Measurements from ENCODE around the gene BRD7.

BRD7 gene

DNA sequence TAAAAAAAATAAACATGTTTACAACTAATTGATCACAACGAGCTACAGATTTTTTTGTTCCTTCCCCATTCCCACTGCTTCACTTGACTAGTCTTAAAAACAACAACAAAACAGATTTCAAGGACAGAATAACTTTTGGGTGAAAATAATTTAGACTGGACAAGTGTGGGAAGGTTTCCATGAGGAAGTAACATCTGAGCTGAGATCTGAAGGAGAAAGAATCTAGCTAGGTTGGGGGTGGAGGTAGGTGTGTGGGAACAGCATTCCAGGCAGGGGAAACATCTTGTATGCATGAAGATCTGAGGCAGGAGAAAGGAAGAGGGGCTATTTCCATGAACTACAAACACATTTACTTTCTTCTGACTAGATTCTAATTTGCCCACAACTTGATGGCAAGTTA lies 9.2 kb downstream of the BRD7 start:
- DNase-seq (ENCODE audit: low spot score): no peak
- H2AFZ ChIP-seq (ENCODE audit: low read length): no peak overlapping the region
- peaks cover 20 to 97% of the 10 kb centered on the region in 2 donors for H3K36me3 ChIP-seq (replicated peaks in 1 of 2; ENCODE audit: control insufficient read depth in 2 of 2, insufficient read depth in 2 of 2, low read length in 2 of 2)
- H3K4me1 ChIP-seq (ENCODE audit: control insufficient read depth in 2 of 2, insufficient read depth in 1 of 2, low read depth in 1 of 2, low read length in 2 of 2): no peaks in the 10 kb centered on the region
- H3K18ac ChIP-seq (ENCODE audit: low read length): no peak overlapping the region
- H3K27ac ChIP-seq (replicated peaks; ENCODE audit: low read length): no peak overlapping the region
- no peaks in the 10 kb centered on the region for H3K9me3 ChIP-seq (replicated peaks in 1 of 2; ENCODE audit: control insufficient read depth in 2 of 2, insufficient read depth in 1 of 2, low read depth in 1 of 2, low read length in 2 of 2)
- no CpG with 5 or more reads among the region's 1 CpG for WGBS, 2 donors (ENCODE audit: extremely low coverage in 2 of 2, insufficient read length in 2 of 2, insufficient replicate concordance in 1 of 2)
- no peak overlapping the region for H3K4ac ChIP-seq (ENCODE audit: low read length)
- H4K91ac ChIP-seq (ENCODE audit: low read depth, low read length, poor library complexity): no peak overlapping the region
- H3K4me2 ChIP-seq (ENCODE audit: insufficient read depth, low read length, poor library complexity, severe bottlenecking): no peak overlapping the region
- H2AK5ac ChIP-seq (ENCODE audit: low read depth, low read length): no peak overlapping the region
- H3K4me3 ChIP-seq (ENCODE audit: low read length in 2 of 2): no peak overlapping the region
- H2BK15ac ChIP-seq (ENCODE audit: low read length): no peak overlapping the region
- no peak overlapping the region for H3K23ac ChIP-seq (ENCODE audit: low read depth, low read length, poor library complexity)
- no peaks in the 10 kb centered on the region for H3K79me1 ChIP-seq (ENCODE audit: low read depth, low read length)
- no peak overlapping the region for H2BK120ac ChIP-seq (ENCODE audit: low read depth, low read length)
- H2BK12ac ChIP-seq (ENCODE audit: low read length): no peak overlapping the region
- H4K8ac ChIP-seq (ENCODE audit: low read depth, low read length): no peak overlapping the region
- no peak overlapping the region for H3K9ac ChIP-seq (ENCODE audit: low read depth, low read length, poor library complexity)
- H2BK5ac ChIP-seq (ENCODE audit: low read length): no peak overlapping the region
- no peaks in the 10 kb centered on the region for H3K27me3 ChIP-seq (ENCODE audit: control insufficient read depth in 3 of 3, insufficient read depth in 3 of 3, low read depth in 1 of 3, low read length in 3 of 3)
- no peak overlapping the region for H3K14ac ChIP-seq (ENCODE audit: low read length)

GRCh38 chr16:50354629-50355456 lies 13.9 kb downstream of the BRD7 start:
- H2BK120ac ChIP-seq (ENCODE audit: low read depth, low read length): no peak overlapping the region
- no peak overlapping the region for H3K4me2 ChIP-seq (ENCODE audit: insufficient read depth, low read length, poor library complexity, severe bottlenecking)
- H3K79me1 ChIP-seq (ENCODE audit: low read depth, low read length): no peaks in the 10 kb centered on the region
- no peak overlapping the region for H2AK5ac ChIP-seq (ENCODE audit: low read depth, low read length)
- no CpG with 5 or more reads among the region's 11 CpGs for WGBS, 2 donors (ENCODE audit: extremely low coverage in 2 of 2, insufficient read length in 2 of 2, insufficient replicate concordance in 1 of 2)
- H3K9ac ChIP-seq (ENCODE audit: low read depth, low read length, poor library complexity): no peak overlapping the region
- no peak overlapping the region for H3K4ac ChIP-seq (ENCODE audit: low read length)
- H3K9me3 ChIP-seq (replicated peaks in 1 of 2; ENCODE audit: control insufficient read depth in 2 of 2, insufficient read depth in 1 of 2, low read depth in 1 of 2, low read length in 2 of 2): peaks cover 0 to 1% of the 10 kb centered on the region in 2 donors
- no peak overlapping the region for H4K91ac ChIP-seq (ENCODE audit: low read depth, low read length, poor library complexity)
- H3K23ac ChIP-seq (ENCODE audit: low read depth, low read length, poor library complexity): no peak overlapping the region
- no peak overlapping the region for H3K27ac ChIP-seq (replicated peaks; ENCODE audit: low read length)
- no peak overlapping the region for H3K14ac ChIP-seq (ENCODE audit: low read length)
- no peak overlapping the region for H2AFZ ChIP-seq (ENCODE audit: low read length)
- no peaks in the 10 kb centered on the region for H3K27me3 ChIP-seq (ENCODE audit: control insufficient read depth in 3 of 3, insufficient read depth in 3 of 3, low read depth in 1 of 3, low read length in 3 of 3)
- no peak overlapping the region for H2BK15ac ChIP-seq (ENCODE audit: low read length)
- H2BK12ac ChIP-seq (ENCODE audit: low read length): no peak overlapping the region
- H4K8ac ChIP-seq (ENCODE audit: low read depth, low read length): no peak overlapping the region
- H3K36me3 ChIP-seq (replicated peaks in 1 of 2; ENCODE audit: control insufficient read depth in 2 of 2, insufficient read depth in 2 of 2, low read length in 2 of 2): peaks cover 9 to 94% of the 10 kb centered on the region in 2 donors
- no peaks in the 10 kb centered on the region for H3K4me1 ChIP-seq (ENCODE audit: control insufficient read depth in 2 of 2, insufficient read depth in 1 of 2, low read depth in 1 of 2, low read length in 2 of 2)
- no peak overlapping the region for H3K4me3 ChIP-seq (ENCODE audit: low read length in 2 of 2)
- no peak overlapping the region for H3K18ac ChIP-seq (ENCODE audit: low read length)
- no peak for DNase-seq (ENCODE audit: low spot score)
- H2BK5ac ChIP-seq (ENCODE audit: low read length): no peak overlapping the region

- H3K23ac ChIP-seq (ENCODE audit: low read depth, low read length, poor library complexity): no peak overlapping the region
- H2AK5ac ChIP-seq (ENCODE audit: low read depth, low read length): no peak overlapping the region
- H3K4ac ChIP-seq (ENCODE audit: low read length): no peak overlapping the region
- no peak overlapping the region for H4K91ac ChIP-seq (ENCODE audit: low read depth, low read length, poor library complexity)
- no peak overlapping the region for H3K4me3 ChIP-seq (ENCODE audit: low read length in 2 of 2)
- no CpG with 5 or more reads among the region's 1 CpG for WGBS, 2 donors (ENCODE audit: extremely low coverage in 2 of 2, insufficient read length in 2 of 2, insufficient replicate concordance in 1 of 2)
- H3K36me3 ChIP-seq (replicated peaks in 1 of 2; ENCODE audit: control insufficient read depth in 2 of 2, insufficient read depth in 2 of 2, low read length in 2 of 2): peaks cover 9 to 94% of the 10 kb centered on the region in 2 donors
- no peak overlapping the region for H2BK15ac ChIP-seq (ENCODE audit: low read length)
- H3K4me2 ChIP-seq (ENCODE audit: insufficient read depth, low read length, poor library complexity, severe bottlenecking): no peak overlapping the region
- no peak overlapping the region for H2BK5ac ChIP-seq (ENCODE audit: low read length)
- H3K9ac ChIP-seq (ENCODE audit: low read depth, low read length, poor library complexity): no peak overlapping the region
- H3K4me1 ChIP-seq (ENCODE audit: control insufficient read depth in 2 of 2, insufficient read depth in 1 of 2, low read depth in 1 of 2, low read length in 2 of 2): no peaks in the 10 kb centered on the region
- no peak overlapping the region for H4K8ac ChIP-seq (ENCODE audit: low read depth, low read length)
- no peak for DNase-seq (ENCODE audit: low spot score)
- peaks cover 1 to 8% of the 10 kb centered on the region in 2 donors for H3K9me3 ChIP-seq (replicated peaks in 1 of 2; ENCODE audit: control insufficient read depth in 2 of 2, insufficient read depth in 1 of 2, low read depth in 1 of 2, low read length in 2 of 2)
- H3K79me1 ChIP-seq (ENCODE audit: low read depth, low read length): no peaks in the 10 kb centered on the region
- H2BK120ac ChIP-seq (ENCODE audit: low read depth, low read length): no peak overlapping the region
- no peak overlapping the region for H2BK12ac ChIP-seq (ENCODE audit: low read length)
- no peak overlapping the region for H3K18ac ChIP-seq (ENCODE audit: low read length)
- no peak overlapping the region for H3K27ac ChIP-seq (replicated peaks; ENCODE audit: low read length)
- H2AFZ ChIP-seq (ENCODE audit: low read length): no peak overlapping the region
- H3K14ac ChIP-seq (ENCODE audit: low read length): no peak overlapping the region
- H3K27me3 ChIP-seq (ENCODE audit: control insufficient read depth in 3 of 3, insufficient read depth in 3 of 3, low read depth in 1 of 3, low read length in 3 of 3): no peaks in the 10 kb centered on the region
Measured at GRCh38 chr16:50354082-50354481, 14.7 kb downstream of the BRD7 start.

- no peaks in the 10 kb centered on the region for H3K4me1 ChIP-seq (ENCODE audit: control insufficient read depth in 2 of 2, insufficient read depth in 1 of 2, low read depth in 1 of 2, low read length in 2 of 2)
- H2BK12ac ChIP-seq (ENCODE audit: low read length): no peak overlapping the region
- H2AFZ ChIP-seq (ENCODE audit: low read length): no peak overlapping the region
- no peak overlapping the region for H2AK5ac ChIP-seq (ENCODE audit: low read depth, low read length)
- no peaks in the 10 kb centered on the region for H3K27me3 ChIP-seq (ENCODE audit: control insufficient read depth in 3 of 3, insufficient read depth in 3 of 3, low read depth in 1 of 3, low read length in 3 of 3)
- no peak overlapping the region for H2BK120ac ChIP-seq (ENCODE audit: low read depth, low read length)
- no peak overlapping the region for H3K18ac ChIP-seq (ENCODE audit: low read length)
- H3K9ac ChIP-seq (ENCODE audit: low read depth, low read length, poor library complexity): no peak overlapping the region
- H3K14ac ChIP-seq (ENCODE audit: low read length): no peak overlapping the region
- H3K4ac ChIP-seq (ENCODE audit: low read length): no peak overlapping the region
- no peak for DNase-seq (ENCODE audit: low spot score)
- H4K91ac ChIP-seq (ENCODE audit: low read depth, low read length, poor library complexity): no peak overlapping the region
- no peak overlapping the region for H3K23ac ChIP-seq (ENCODE audit: low read depth, low read length, poor library complexity)
- H2BK15ac ChIP-seq (ENCODE audit: low read length): no peak overlapping the region
- no peak overlapping the region for H4K8ac ChIP-seq (ENCODE audit: low read depth, low read length)
- H3K4me2 ChIP-seq (ENCODE audit: insufficient read depth, low read length, poor library complexity, severe bottlenecking): no peak overlapping the region
- no peaks in the 10 kb centered on the region for H3K79me1 ChIP-seq (ENCODE audit: low read depth, low read length)
- H3K9me3 ChIP-seq (replicated peaks in 1 of 2; ENCODE audit: control insufficient read depth in 2 of 2, insufficient read depth in 1 of 2, low read depth in 1 of 2, low read length in 2 of 2): peaks cover 1 to 10% of the 10 kb centered on the region in 2 donors
- H2BK5ac ChIP-seq (ENCODE audit: low read length): no peak overlapping the region
- peaks cover 9 to 78% of the 10 kb centered on the region in 2 donors for H3K36me3 ChIP-seq (replicated peaks in 1 of 2; ENCODE audit: control insufficient read depth in 2 of 2, insufficient read depth in 2 of 2, low read length in 2 of 2)
- whole genome bisulfite sequencing, 2 donors (ENCODE audit: extremely low coverage in 2 of 2, insufficient read length in 2 of 2, insufficient replicate concordance in 1 of 2): no CpG with 5 or more reads among the region's 2 CpGs
- H3K27ac ChIP-seq (replicated peaks; ENCODE audit: low read length): no peak overlapping the region
- no peak overlapping the region for H3K4me3 ChIP-seq (ENCODE audit: low read length in 2 of 2)
Measured at GRCh38 chr16:50351952-50352351, 16.8 kb downstream of the BRD7 start.
